Thoracic aorta (tissue), 2 donors: ENCODE results near the gene TAS2R40. TPM values are rescaled to one million over a fixed set of nuclear protein-coding genes. Genes with fewer than 3 reads are reported as not detected.

Experiments used
- ATAC-seq: fragments of 150-250 bp; one replicate; pipeline ENCODE4 v1.8.0; 2017; ENCODE audit warnings: low read depth; ENCODE audit not compliant: insufficient number of reproducible peaks, low FRiP score
- DNase-seq: peaks from one replicate; pipeline ENCODE4 v3.0.0-alpha.2; 2020; ENCODE audit warnings: low spot score
- H3K27ac ChIP-seq, 2 donors: fragments of 200-600 bp; sonication (generic); 1 replicate in 1 of 2; 2 replicates in 1 of 2; pipeline ENCODE4 v1.5.1; 2016; ENCODE audit warnings: mild to moderate bottlenecking in 2 of 2, moderate library complexity in 2 of 2
- H3K27me3 ChIP-seq: fragments of 200-600 bp; sonication (generic); replicated peaks from 2 replicates; pipeline ENCODE4 v1.6.0; 2016; ENCODE audit warnings: mild to moderate bottlenecking; ENCODE audit not compliant: insufficient read depth
- H3K36me3 ChIP-seq: fragments of 200-600 bp; sonication (generic); one replicate; pipeline ENCODE4 v1.5.1; 2016
- H3K4me1 ChIP-seq, 2 donors: fragments of 200-600 bp; sonication (generic); 1 replicate in 1 of 2; 2 replicates in 1 of 2; pipeline versions ENCODE4 v1.5.1 to v1.6.0; 2016; ENCODE audit warnings: low read depth in 2 of 2, mild to moderate bottlenecking in 1 of 2; ENCODE audit not compliant: control insufficient read depth in 1 of 2
- H3K4me3 ChIP-seq: fragments of 200-600 bp; sonication (generic); 2 replicates; pipeline ENCODE4 v1.5.1; 2016; ENCODE audit warnings: mild to moderate bottlenecking
- H3K9me3 ChIP-seq: fragments of 200-600 bp; sonication (generic); 2 replicates; pipeline ENCODE4 v1.5.1; 2016
- CTCF ChIP-seq: fragments of 200-600 bp; sonication (generic); IDR thresholded peaks from one replicate; pipeline ENCODE4 v1.5.1; 2019; ENCODE audit warnings: antibody characterized with exemption
- total RNA-seq, 2 donors: library from RNA; depleted of rRNA; stranded (reverse); fragments of >200 nt; gene quantifications; one replicate each; pipeline versions ENCODE4 v1.1.0 to v1.2.3, GENCODE V29; 2016

The TAS2R40 gene
- total RNA-seq, 2 donors from 2014 or later = not detected

- peak; percentile 95 for TF ChIP-seq CTCF
- Histone ChIP-seq H3K27me3 (no peaks in the 10 kb centered on the region), H3K27ac (no peak overlapping the region), H3K9me3 (no peaks in the 10 kb centered on the region), H3K4me1 (no peaks in the 10 kb centered on the region), H3K36me3 (no peaks in the 10 kb centered on the region), H3K4me3 (no peak overlapping the region)
- ATAC-seq (peak; percentile 76), DNase-seq (no peak)
Measured at GRCh38 chr7:143214789-143215679, 6.8 kb upstream of the TAS2R40 start.

DNA sequence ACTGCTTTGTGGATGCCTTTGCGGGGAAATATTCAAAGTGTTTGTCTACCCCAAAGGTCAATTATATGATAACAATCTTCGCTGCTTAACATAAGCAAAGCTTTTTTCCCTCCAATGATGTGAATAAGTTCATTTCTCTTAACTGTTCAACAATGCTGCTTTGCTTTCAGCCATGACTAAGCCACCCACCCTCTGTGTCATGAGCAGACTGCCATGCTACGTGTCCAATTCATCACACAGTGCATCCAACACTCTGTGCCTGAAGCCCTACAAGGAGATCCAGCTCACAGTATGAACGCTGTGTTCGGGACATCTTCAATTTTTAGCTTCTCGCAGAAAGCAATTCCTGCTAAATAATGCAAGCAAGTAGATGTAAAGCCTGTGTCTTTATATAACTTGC is 5.7 kb upstream of the TAS2R40 start:
- Histone ChIP-seq H3K9me3 (no peaks in the 10 kb centered on the region), H3K4me1 (no peaks in the 10 kb centered on the region), H3K27ac (no peak overlapping the region)

GRCh38 chr7:143216686-143217085 is 5.2 kb upstream of the TAS2R40 start:
- Histone ChIP-seq H3K27me3 (no peaks in the 10 kb centered on the region), H3K4me1 (no peaks in the 10 kb centered on the region), H3K36me3 (no peaks in the 10 kb centered on the region), H3K4me3 (no peak overlapping the region), H3K27ac (no peak overlapping the region), H3K9me3 (no peaks in the 10 kb centered on the region)
- no peak for TF ChIP-seq CTCF
- ATAC-seq = no peak
- DNase-seq = no peak

More for the DNA sequence above, 5.7 kb upstream of the TAS2R40 start:
- ATAC-seq (no peak), DNase-seq (no peak)
- H3K4me3 ChIP-seq = no peak overlapping the region
- TF ChIP-seq CTCF = no peak
- no peaks in the 10 kb centered on the region for H3K27me3 ChIP-seq
- H3K36me3 ChIP-seq = no peaks in the 10 kb centered on the region

- DNase-seq (no peak), ATAC-seq (no peak)
- Histone ChIP-seq H3K36me3 (no peaks in the 10 kb centered on the region), H3K9me3 (no peaks in the 10 kb centered on the region), H3K4me3 (no peak overlapping the region), H3K27me3 (no peaks in the 10 kb centered on the region), H3K27ac (no peak overlapping the region), H3K4me1 (no peaks in the 10 kb centered on the region)
- no peak for TF ChIP-seq CTCF
Measured at GRCh38 chr7:143217806-143218205, 4.0 kb upstream of the TAS2R40 start.

- ATAC-seq = no peak
- H3K9me3 ChIP-seq = no peaks in the 10 kb centered on the region
- no peaks in the 10 kb centered on the region for H3K36me3 ChIP-seq
- no peak overlapping the region for H3K27ac ChIP-seq
- no peak for TF ChIP-seq CTCF
- H3K27me3 ChIP-seq = no peaks in the 10 kb centered on the region
- no peak overlapping the region for H3K4me3 ChIP-seq
- no peak for DNase-seq
- no peaks in the 10 kb centered on the region for H3K4me1 ChIP-seq
Measured at GRCh38 chr7:143221286-143221685, 551 bp upstream of the TAS2R40 start.
